ENCODE data around the gene GLCE.

GRCh38 chr15:69172847-69173246, 12.4 kb downstream of the GLCE start:
- TF ChIP-seq USF1 (CRISPR knock-in tag; IDR thresholded peaks at IDR 0.05) (no peak), NR1H2 (CRISPR knock-in tag; IDR thresholded peaks at IDR 0.05) (no peak)

All from WTC11 (cell line).